ACHN (cell line): ENCODE data around the gene XIST.

Experiments used
- DNase-seq: peaks from one replicate; pipeline ENCODE4 v3.0.0-alpha.2; 2015
- in situ Hi-C: cut with HindIII; loops from 2 replicates; pipeline ENCODE4 v1.10.0; 2017; ENCODE audit warnings: low sequenced_read_pairs, low pct_ligation_motif_present, low pct_unique_long_range_greater_than_20kb

The XIST gene

DNA sequence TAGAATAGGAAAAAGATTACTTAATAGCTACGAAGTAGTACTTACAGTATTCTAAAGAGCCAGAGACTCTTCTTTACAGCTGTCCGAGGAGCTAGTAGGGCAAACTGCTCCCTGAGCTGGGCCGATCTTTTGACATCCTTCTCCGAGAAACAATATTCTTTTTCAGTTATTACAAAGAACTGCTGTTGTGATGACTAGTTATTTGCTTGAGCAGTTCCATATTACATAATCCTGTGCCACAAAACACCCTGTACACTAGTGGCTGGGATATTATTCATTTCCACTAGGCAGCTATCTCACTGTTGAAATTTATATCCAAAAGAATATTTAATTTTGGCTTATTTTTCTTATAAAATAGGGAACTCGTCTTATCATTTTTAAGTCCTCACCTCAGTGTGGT is 11.2 kb downstream of the XIST start:
- no peak for DNase-seq
- in situ Hi-C loops: no loop called here

DNA sequence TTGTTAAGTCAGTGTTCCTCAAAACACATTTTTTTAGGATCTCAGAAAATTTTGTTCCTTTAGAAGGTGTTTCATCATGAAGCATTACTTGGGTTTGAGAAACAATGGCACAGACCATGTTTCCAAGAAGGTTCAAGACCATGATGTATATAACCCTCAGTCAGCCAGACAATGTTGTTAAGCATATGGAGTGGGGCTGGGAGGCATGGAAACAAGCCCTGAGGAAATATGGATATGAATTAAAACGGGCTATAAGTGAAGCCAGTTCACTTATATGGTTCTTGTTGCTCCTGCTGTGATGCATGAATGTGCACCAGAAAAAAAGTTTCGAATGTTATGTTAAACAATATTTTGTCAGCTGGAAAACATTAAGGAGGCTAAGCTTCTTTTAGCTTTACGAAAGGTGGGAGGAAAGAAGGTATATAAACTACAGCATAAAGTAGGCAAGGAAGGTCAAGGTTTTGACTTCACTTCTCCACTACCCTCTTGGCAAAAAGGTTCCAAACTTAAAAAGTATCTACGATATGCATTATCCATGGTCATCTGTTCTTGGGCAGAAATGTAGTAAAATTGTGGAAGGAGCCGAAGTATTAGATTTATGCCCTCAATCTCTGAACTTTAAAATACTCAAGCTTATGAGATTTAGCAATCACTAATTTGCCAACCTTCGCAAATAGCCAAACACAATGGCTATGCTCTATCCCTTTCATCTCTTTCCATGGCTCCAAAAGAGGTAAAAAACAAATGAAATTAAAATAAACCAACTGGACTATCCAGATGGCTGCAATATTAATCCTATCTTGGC is 12.2 kb downstream of the XIST start:
- no peak for DNase-seq
- in situ Hi-C loops: no loop called here

DNA sequence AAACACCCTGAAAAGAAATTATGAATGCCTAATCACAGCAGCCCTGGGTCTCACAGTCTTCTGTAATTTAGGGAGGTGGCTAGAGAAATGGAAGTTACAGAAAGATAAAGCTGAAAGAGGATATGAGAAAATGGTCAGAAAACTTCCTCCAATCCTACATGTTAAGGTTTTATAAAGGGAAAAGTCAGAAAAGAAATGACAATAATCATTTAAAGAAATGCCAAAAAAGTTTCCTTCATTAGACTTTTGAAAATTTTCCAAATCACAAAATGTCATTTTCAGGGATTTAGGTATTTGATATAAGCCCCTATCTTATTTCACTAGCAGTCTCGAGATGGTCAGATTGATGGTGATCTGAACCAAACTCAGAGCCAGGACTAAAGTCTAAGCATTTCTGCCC is 13.4 kb downstream of the XIST start:
- DNase-seq: no peak
- in situ Hi-C loops: no loop called here

DNA sequence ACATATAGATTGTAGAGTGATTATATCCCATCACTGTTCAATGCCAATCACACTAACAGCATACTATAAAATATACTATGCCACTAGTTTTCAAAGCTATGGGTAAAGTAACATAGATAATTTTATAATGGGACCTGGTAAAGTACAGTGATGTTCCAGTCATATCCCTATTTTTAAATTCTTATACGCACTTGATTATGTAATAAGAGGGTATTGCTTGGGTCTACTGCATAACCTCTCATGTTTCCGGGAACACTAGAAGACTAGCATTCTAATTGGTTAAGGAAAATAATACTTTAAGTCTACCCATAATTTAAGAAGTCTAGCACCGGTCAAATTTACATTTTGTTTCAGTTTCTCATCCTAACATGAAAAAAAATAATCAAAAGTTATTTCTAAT is 14.4 kb downstream of the XIST start:
- DNase-seq: no peak
- in situ Hi-C loops: no loop called here

DNA sequence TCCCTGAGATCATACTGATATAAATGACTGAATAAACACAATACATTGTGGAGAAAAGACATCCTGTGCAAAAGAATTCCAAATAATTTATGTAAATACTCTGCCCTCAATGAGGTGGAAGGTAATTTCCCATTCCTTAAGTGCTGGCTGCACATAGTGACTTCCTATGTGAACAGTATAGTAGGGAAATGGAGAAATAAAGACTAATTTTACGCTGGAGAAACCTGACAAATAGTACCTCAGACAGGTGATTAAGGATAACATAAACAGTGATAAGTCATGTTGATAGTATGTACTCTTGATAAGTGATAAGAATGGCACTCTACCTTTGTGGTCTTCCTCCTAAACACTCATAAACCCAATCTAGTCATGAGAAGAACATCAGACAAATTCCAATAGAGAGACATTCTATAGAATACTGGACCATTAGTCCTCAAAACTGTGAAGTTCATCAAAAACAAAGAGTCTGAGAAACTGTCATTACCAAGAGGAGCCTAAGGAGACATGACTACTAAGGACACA is 15.5 kb downstream of the XIST start:
- in situ Hi-C loops: no loop called here
- DNase-seq: no peak

DNA sequence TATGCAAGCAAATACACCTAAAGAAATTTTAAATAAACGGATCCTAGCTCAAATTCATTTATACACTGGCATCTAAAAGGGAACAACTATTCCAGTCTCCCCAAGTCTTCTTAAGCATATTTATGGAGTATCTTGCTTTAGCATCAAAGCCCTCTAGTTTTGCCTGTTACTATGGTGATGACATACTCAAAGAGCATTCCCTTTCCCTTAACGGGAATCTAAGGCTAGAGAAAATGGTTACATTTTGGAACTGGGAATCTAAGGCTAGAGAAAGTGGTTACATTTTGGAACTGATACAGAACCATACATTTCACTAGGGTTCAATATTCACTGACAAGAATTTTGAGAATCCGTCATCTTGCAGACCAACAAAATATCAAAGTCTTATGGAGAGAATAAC is 18.3 kb downstream of the XIST start:
- in situ Hi-C loops: no loop called here
- DNase-seq: no peak

DNA sequence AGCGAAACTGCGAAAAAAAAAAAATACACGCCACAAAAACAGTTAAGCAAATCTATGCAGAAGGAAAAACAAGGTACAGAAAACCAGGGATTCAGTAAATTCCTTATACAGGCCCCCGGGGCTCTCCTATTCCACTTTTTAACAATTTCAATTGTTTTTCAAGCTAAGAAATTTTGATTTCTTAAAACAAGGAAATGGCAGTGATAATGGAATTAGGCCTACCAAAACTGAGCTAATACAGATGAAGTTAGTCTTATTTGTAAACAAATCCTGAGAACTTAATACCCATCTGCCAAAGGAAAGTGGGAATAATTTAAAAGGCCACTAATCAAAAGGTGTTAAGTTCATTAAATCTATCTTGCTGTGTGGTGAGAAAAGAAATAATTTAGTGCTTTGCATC is 20.2 kb downstream of the XIST start:
- DNase-seq: no peak
- in situ Hi-C loops: no loop called here

DNA sequence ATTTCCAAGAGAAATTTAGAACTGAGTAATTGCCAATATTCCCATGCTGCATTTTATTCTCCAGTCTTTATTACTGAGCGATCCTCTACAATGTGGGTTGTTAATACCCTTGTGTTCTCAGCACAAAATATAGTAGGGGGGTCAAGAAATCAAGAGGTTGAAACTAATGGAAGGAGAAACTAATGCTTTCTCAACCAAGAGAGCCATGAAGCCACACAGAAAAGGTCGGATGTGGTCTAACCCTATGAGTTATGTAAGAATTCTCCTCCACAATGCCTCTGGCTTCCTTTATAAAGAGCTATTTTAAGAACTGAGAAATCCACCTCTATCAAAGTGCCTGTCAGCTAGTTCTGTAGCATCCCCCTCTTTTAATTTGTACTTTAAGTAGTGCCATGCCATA is 21.0 kb downstream of the XIST start:
- in situ Hi-C loops: no loop called here
- no peak for DNase-seq

DNA sequence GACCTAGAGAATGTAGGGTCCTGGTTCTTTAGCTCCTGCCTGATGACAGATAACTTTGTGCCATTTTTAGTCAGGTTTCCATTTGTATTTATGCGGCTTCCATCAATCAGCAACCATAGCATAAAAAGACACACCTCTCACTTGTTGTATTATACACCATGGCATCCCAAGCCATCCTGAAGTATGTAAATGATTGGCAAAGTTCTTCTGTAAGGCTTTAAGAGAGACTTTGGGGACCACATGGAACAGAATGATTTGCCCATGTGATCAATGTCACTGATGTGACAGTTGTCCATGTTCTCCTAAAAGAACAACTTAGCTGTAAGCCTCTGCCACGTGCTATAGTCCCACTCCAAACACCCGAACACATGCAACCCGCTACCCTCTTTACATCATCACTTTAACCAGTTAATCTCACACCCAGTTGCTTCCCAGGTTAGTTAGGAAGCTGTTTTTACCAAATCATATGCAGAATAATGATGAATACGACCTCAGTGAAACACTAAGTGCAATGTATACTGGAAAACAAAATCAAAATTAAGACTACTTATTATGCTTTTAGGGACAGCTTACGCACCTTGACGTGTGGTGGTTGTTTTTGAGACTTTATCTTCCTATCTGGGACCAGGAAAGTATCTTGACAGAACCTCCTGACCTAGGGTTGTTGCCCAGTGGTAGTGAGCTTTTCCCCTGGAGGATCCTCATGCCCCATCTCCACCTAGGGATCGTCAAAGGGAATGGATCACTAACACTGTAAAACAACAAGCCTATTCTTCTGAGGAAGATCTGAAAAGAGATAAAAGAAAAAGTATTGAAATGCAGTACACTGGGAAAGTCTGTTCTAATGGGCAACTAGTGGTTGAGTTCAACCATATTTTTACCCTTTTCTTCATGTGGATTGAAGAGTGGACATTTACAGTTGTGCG is 21.8 kb downstream of the XIST start:
- in situ Hi-C loops: no loop called here

DNA sequence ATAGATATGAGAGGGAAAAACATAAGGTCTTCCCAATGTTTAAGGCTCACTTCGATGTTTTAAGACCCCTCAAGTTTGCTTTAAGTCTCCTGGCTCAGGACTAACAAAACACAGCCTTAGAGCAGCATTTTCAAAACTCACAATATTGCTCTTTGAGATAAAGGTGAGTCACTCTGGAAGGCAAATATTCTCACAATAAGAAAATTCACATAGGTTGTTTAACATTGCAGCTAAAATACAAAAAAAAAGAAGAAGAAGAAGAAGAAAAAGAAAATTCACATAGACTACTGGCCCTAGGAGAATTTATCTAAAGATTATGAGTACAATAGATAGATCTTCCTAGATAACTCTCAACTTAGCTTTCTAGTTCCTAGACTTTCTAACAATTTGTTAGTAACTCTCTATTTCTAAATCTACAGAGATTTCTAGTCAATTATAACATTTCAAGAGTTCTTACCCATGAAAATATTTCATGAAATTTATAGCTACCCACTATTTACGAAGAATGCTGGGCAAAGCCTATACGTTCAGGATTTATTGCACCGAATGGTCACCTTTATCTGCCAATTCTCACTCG is 22.5 kb downstream of the XIST start:
- in situ Hi-C loops: no loop called here
- no peak for DNase-seq

More for the DNA sequence above, 21.8 kb downstream of the XIST start:
- no peak for DNase-seq

DNA sequence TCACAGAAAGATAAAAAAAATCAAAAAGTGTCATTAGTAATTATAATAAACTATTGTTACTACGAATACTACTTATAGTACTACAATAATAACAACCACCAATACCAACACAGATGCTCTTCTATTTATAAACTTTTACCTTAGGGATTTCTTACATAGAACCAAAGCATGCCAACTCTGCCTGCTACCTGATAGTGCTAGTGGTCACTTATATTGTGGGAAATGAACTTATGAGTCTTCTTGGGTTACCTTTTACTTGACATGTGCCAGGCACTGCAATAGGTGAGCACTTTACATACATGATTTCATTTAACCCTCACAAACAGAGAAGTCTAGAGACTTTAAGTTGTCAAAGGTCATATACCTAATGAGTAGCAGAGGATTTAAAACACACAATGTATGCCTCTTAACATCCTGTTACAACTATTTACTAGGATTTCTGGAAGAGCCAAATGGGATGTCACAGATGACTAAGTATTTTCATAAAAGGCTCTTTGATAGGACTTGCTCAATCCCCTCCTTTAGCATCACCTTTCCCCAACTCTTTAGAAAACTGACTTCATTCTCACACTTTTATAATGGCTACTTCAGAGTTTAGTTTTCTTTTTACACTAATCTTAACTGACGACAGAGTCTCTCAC is 24.3 kb downstream of the XIST start:
- in situ Hi-C loops: no loop called here
- no peak for DNase-seq

DNA sequence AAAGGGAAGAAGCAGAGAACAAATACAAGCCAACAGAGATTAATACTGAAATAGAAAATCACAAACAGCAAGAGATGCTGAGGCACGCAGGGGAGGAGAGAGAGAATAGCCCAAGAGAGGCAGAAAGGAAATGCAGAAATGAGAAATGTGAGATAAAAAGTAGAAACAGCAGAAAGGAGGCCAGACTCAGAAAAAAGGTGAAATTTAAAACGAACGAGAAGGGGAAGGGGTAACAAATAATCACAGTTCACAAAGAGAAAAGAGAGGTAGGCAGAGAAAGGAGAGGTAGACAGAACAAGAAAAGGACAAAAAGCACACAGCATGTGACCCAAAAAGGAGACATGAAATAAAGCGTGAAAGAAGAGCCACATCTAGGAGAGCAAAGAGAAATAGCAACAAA is 25.1 kb downstream of the XIST start:
- in situ Hi-C loops: no loop called here

DNA sequence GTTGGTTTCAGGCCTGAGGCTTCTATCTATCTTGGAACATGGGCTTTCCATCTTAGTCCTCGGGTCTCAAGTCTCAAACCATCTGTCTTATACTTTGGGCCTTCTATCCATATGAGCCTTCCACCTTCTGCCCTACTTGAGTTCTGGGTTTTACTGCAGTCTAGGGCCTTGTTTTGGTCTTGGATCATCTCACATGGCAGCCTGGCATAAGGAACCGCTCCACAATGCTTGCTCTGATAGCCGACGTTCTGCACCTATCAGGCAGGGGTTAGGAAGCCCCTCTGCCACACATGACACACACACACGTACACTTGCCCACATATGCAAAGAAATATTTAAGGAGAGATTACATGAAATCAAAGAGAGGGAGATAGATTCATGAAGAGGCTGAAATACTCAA is 25.5 kb downstream of the XIST start:
- DNase-seq: no peak
- in situ Hi-C loops: no loop called here

More for the DNA sequence above, 25.1 kb downstream of the XIST start:
- DNase-seq: no peak

DNA sequence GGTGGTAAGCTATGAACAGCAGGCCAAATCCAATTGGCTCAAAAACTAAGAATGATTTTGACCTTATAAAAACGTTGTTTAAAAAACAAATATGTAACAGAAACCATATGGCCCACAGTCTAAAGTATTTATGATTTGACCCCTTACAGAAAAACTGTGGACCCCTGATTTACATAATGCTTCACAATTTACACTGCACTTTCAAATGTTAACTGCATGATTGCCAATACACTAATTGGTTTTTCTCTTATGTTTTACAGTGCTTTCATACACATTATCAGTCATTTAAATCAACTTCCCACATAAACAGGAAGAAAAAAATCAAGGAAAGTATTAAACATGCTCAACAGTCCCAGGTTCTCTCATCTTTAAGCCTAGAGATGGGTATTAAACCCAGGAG is 26.9 kb downstream of the XIST start:
- DNase-seq: no peak
- in situ Hi-C loops: no loop called here

DNA sequence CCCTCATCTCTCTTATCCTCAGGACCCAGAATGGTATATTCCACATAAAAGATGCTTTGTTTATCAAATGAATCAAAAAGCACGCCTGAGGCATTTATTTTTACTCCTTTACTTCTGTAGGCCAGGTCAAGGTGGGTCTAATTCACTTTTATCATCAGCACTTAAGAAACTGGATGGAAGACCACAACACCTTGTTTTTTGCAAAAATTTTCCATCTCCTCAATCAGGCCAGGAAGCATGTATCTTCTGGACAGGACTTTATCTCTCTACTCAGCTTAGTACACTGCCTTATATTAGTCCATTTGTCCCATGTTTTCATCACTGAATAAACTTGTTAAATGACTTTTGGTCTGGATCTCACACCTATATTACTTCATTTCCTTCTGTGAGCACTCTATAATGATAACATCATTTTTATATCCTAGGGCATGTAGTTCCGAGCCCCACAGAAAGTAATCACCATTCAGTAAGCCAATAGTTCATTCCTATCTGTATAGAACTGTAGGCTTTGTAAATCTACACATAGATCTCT is 29.0 kb downstream of the XIST start:
- in situ Hi-C loops: no loop called here
- no peak for DNase-seq

DNA sequence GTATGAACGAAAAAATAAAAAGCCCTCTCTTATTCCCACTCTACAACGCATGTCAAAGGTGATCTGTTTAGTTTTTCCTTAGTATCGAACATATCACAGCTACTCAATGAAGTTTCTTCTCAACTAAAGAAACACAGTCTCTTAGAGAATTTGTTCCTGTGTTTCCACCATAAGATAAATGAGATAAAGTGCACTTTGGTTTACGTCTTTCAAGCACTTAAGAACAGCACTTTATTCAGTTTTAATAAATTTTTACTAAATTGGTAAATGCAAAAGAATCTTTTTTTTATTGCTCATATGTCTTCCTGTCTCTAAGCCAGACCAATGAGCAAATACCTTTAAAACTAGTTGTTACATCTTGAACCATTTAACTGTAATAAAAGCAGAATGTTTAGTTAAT is 29.7 kb downstream of the XIST start:
- no peak for DNase-seq
- in situ Hi-C loops: no loop called here

DNA sequence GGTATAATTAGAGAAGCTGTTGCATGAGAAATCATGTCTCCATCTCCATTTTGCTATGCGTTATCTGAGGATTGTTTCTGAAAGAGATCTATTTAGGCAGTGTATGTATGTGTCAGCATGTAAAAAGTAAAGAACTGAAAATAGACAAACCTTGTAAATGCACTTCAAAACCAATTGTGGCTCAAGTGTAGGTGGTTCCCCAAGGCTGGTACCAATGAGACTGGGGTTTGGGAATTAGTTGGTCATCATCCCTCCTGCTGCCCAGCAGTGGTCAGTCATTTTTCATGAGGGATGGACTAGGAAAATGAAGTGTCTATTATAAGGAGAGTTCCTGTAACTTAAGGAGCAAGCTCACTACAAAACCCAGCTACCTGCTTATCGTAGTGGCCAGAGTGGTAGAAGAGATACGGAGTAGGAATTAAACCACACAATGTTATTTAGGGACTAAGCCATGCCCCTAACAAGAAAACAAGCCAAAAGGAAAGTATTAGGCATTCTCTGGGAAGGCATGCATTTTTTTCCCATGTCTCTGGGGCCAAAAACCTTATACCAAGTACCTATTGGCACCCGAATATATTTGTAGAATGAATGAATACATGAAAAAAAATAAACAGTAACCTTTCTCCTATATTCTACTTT is 30.5 kb downstream of the XIST start:
- no peak for DNase-seq
- in situ Hi-C loops: no loop called here
